SK-N-SH treated with all-trans-retinoic acid at 6 μM for 48 hours (cell line): ENCODE data around the gene UBASH3A.

Source experiments
- ESRRG ChIP-seq: fragments of 250-450 bp; sonication (Bioruptor Pico); IDR thresholded peaks from 2 replicates; pipeline ENCODE4 v1.6.1; 2021; ENCODE audit warnings: mild to moderate bottlenecking
- GLIS3 ChIP-seq: fragments of 250-450 bp; sonication (Bioruptor Pico); IDR thresholded peaks from 2 replicates; pipeline ENCODE4 v1.5.0; 2020; ENCODE audit warnings: mild to moderate bottlenecking, moderate library complexity
- OSR1 ChIP-seq: fragments of 250-450 bp; sonication (Bioruptor Pico); IDR thresholded peaks from 2 replicates; pipeline ENCODE4 v1.8.0; 2022; ENCODE audit warnings: moderate library complexity, mild to moderate bottlenecking, inconsistent platforms
- PATZ1 ChIP-seq: fragments of 250-450 bp; sonication (Bioruptor Pico); IDR thresholded peaks from 2 replicates; pipeline ENCODE4 v1.8.0; 2020; ENCODE audit warnings: mild to moderate bottlenecking, moderate library complexity, borderline replicate concordance
- PPARA ChIP-seq: fragments of 250-450 bp; sonication (Bioruptor Pico); IDR thresholded peaks from 2 replicates; pipeline ENCODE4 v1.5.0; 2020; ENCODE audit warnings: mild to moderate bottlenecking, borderline replicate concordance
- RARB ChIP-seq: fragments of 250-450 bp; sonication (Bioruptor Pico); IDR thresholded peaks from 2 replicates; pipeline ENCODE4 v1.8.0; 2021; ENCODE audit warnings: mild to moderate bottlenecking, moderate library complexity
- TCF4 ChIP-seq: fragments of 250-450 bp; sonication (Bioruptor Pico); IDR thresholded peaks from 2 replicates; pipeline ENCODE4 v1.8.0; 2021; ENCODE audit warnings: mild to moderate bottlenecking, moderate library complexity, borderline replicate concordance
- TOX ChIP-seq: fragments of 250-450 bp; sonication (Bioruptor Pico); IDR thresholded peaks from 2 replicates; pipeline ENCODE4 v1.8.0; 2021; ENCODE audit warnings: mild to moderate bottlenecking, moderate library complexity, borderline replicate concordance
- ZC3H10 ChIP-seq: fragments of 250-450 bp; sonication (Bioruptor Pico); IDR thresholded peaks from 2 replicates; pipeline ENCODE4 v1.5.1; 2021; ENCODE audit warnings: mild to moderate bottlenecking, moderate library complexity
- ZFP3 ChIP-seq: fragments of 250-450 bp; sonication (Bioruptor Pico); IDR thresholded peaks from 2 replicates; pipeline ENCODE4 v1.5.0; 2020; ENCODE audit warnings: mild to moderate bottlenecking, moderate library complexity
- ZFP30 ChIP-seq: fragments of 450-650 bp; formaldehyde crosslinking; IDR thresholded peaks from 2 replicates; pipeline ENCODE4 v1.5.0; 2022; ENCODE audit warnings: mild to moderate bottlenecking, moderate library complexity
- TF ChIP-seq, protein P1 (sequence below): fragments of 250-450 bp; sonication (Bioruptor Pico); IDR thresholded peaks from 2 replicates; pipeline ENCODE4 v1.8.0; 2021; ENCODE audit warnings: low read depth, mild to moderate bottlenecking, moderate library complexity, borderline replicate concordance
- TF ChIP-seq, protein P2 (sequence below): fragments of 250-450 bp; sonication (Bioruptor Pico); IDR thresholded peaks from 2 replicates; pipeline ENCODE4 v1.5.1; 2021; ENCODE audit warnings: mild to moderate bottlenecking, moderate library complexity

- no peak for TF ChIP-seq TOX (CRISPR knock-in tag)
- TF ChIP-seq PPARA (CRISPR knock-in tag): no peak
- TF ChIP-seq ESRRG: no peak
- no peak for TF ChIP-seq TCF4 (CRISPR knock-in tag)
- TF ChIP-seq, protein P1, sequence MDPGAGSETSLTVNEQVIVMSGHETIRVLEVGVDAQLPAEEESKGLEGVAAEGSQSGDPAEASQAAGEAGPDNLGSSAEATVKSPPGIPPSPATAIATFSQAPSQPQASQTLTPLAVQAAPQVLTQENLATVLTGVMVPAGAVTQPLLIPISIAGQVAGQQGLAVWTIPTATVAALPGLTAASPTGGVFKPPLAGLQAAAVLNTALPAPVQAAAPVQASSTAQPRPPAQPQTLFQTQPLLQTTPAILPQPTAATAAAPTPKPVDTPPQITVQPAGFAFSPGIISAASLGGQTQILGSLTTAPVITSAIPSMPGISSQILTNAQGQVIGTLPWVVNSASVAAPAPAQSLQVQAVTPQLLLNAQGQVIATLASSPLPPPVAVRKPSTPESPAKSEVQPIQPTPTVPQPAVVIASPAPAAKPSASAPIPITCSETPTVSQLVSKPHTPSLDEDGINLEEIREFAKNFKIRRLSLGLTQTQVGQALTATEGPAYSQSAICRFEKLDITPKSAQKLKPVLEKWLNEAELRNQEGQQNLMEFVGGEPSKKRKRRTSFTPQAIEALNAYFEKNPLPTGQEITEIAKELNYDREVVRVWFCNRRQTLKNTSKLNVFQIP (CRISPR knock-in tag): no peak
- TF ChIP-seq GLIS3 (CRISPR knock-in tag): no peak
- no peak for TF ChIP-seq PATZ1 (CRISPR knock-in tag)
- no peak for TF ChIP-seq OSR1
- no peak for TF ChIP-seq ZFP30
- no peak for TF ChIP-seq ZFP3 (CRISPR knock-in tag)
- no peak for TF ChIP-seq RARB (CRISPR knock-in tag)
- TF ChIP-seq ZC3H10 (CRISPR knock-in tag): no peak
- TF ChIP-seq, protein P2, sequence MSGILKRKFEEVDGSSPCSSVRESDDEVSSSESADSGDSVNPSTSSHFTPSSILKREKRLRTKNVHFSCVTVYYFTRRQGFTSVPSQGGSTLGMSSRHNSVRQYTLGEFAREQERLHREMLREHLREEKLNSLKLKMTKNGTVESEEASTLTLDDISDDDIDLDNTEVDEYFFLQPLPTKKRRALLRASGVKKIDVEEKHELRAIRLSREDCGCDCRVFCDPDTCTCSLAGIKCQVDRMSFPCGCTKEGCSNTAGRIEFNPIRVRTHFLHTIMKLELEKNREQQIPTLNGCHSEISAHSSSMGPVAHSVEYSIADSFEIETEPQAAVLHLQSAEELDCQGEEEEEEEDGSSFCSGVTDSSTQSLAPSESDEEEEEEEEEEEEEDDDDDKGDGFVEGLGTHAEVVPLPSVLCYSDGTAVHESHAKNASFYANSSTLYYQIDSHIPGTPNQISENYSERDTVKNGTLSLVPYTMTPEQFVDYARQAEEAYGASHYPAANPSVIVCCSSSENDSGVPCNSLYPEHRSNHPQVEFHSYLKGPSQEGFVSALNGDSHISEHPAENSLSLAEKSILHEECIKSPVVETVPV: no peak
These were observed 42.8 kb downstream of the UBASH3A start for GRCh38 chr21:42446531-42446930.
